Glomerular visceral epithelial cell (primary cell): ENCODE results near the gene WFS1.
A peak's percentile ranks its signal among the peaks of the same experiment; 100 is the strongest.

Source experiments
- DNase-seq: peaks from one replicate; pipeline ENCODE4 v3.0.0-alpha.2; 2016; ENCODE audit errors: extremely low spot score

WFS1 gene

DNA sequence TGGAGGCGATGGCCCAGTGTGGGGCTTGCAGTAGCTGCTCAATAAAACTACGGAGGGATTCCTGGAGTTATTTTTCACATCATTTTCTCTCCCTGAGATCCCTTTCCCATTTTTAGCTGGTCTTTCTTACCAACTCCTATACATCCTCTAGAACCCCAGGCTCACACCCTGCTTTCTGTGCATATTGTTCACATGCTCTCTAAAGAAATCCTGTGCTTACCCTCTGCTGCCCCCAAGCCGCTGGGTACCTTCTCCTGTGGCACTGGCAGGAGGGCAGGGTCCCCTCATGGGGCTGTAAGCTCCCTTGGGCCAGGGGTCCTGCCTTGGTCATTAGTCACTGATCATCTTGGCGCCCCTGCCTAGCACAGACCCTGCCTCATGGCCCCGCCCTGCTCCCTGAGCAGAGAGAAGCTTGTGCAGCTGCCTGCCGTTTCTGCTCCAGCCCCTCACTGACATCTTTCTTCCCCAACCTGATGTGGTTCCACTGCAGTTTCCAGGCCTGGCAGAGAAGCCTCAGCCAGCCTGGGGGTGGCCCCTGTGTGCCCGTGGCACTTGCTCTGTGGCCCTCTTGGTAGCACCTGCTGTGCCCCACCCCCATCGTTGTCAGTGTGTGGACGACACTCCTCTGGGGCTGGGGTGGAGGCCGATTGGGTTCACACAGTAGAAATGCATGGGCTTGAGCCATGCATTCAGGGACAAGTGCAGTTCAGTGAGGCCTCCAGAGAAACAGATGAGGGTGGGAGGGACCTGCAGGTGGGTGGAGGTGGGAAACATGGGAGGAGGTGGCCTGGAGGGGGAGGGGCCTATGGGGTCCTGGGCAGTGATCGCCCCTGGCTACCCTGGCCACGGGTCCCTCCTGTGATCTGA is 69.5 kb downstream of the WFS1 start:
- no peak for DNase-seq

DNA sequence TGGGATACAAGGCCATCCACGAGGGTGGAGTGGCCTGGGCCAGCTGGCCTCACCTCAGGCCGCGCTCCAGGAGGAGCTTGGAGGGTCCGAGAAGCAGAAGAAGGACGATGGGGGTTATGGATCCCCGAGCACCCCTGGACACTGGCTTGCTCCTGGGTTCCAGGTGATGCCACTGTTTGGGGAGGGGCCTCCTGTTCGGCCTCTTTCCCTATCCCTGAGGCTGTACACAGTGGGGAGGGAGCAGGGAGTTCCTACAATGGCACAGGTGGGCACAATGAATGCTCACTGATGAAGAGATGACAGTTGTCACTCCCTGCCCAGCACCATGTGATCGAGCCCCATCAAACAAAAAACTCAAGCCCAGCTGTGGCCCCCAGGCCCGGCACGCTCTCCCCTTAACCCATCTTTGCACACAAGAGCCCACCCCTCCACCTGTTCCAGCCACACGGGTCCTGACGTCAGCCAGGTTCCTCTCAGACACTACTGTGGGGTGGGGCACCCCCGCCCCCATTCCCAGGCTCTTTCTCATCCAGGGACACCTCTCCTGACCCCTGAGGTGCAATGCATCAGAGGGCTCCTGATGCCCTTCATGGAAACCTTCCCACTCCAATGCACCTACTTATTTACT is 70.3 kb downstream of the WFS1 start:
- no peak for DNase-seq

DNA sequence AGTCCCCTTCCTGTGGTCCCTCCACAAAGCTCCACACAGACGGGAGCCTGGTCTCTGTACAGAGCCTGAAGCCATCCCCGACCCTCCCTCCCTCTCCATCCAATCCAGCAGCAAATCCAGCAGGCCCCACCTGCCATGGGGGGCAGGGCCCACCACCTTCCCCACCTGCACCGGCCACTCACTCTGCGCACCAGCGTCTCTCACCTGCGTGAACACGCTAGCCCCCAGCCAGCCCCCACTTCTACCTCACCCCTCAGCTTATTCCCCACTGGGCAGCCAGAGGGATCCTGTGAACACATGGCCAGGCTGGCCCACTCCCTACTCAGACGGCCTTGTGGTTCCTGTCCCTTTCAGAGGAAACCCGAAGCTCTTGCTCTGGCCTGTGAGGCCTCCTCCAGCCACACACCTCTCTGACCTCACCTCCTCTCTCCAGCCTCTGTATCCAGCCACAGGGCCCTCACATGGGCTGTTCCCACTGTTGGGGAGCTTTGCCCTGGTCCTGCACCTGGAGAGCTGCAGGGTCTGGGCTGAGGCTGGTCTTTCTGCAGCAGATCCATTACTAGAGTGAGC is 70.9 kb downstream of the WFS1 start:
- no peak for DNase-seq

DNA sequence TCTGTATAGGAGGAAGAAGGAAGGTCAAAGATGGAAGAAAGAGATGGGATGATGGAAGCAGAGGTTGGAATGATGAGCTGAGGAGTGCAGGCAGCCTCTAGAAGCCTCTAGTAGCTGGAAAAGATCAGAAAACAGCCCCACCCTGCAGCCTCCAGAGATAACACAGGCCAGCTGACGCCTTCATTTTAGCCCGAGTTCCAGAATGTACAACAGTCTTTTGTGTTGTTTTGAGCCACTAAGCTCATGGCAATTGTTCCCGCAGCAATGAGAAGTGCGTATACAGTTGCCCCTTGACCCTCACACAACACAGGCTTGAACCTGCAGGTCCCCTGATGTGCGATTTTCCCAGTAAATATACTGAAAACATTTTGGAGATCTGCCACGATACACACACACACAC is 72.0 kb downstream of the WFS1 start:
- DNase-seq, result no peak

DNA sequence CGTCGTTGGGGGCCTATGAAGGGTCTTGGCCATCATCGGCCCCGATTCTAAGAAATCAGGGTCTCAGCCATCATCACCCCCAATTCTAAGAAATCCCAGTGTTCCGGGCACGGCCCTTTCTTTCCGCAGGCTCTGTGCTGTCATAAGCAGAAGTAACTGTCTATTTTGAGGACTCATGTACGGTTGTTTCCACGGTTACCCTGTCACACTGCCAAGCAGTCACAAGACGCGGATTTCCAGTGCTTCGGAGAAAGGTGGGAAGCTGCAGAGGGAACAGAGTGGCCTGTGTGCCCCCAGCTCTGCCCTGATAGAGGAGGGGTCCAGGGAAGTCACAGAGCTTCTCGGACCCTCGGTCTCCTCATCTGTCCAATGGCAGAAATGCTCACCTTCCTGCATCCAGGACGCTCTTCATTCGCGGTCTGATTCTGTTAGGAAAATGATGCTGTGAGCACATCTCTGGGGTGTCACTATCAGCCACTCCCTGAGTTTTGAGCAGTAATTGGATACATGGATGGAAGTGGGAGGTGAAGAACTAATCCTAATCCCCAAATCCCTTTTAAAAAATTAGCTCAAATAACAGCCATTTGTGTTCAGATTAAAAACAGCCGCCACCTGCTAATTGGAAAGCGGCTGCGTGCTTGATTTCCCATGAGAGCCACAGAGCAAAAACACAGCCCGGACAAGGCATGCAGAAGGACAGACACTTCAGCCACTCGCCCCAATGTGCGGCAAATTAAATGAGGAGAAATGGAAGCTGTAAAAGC is 73.1 kb downstream of the WFS1 start:
- DNase-seq, result no peak

DNA sequence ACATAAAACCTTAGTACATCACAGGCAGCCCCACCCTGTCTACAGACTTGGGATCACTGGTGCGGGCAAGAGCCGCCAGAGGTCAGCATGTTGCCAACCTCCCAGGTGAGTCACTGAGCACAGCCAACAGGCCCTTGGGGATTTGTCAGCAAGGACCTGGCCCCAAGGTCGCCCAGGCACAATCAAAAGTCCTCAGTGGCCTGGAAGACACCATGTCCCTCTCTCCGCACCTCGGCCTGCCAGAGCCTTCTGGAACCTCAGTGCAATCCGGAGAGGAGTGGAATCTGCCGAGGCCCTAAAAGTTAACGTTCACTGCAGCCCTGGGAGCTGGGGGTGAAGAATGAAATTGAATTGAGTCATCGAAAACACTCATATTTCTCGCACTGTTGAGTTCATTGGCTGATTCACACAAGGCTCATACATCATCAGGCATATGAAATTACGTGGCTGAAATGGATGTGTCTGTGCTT is 74.3 kb downstream of the WFS1 start:
- peak; percentile 71 for DNase-seq

DNA sequence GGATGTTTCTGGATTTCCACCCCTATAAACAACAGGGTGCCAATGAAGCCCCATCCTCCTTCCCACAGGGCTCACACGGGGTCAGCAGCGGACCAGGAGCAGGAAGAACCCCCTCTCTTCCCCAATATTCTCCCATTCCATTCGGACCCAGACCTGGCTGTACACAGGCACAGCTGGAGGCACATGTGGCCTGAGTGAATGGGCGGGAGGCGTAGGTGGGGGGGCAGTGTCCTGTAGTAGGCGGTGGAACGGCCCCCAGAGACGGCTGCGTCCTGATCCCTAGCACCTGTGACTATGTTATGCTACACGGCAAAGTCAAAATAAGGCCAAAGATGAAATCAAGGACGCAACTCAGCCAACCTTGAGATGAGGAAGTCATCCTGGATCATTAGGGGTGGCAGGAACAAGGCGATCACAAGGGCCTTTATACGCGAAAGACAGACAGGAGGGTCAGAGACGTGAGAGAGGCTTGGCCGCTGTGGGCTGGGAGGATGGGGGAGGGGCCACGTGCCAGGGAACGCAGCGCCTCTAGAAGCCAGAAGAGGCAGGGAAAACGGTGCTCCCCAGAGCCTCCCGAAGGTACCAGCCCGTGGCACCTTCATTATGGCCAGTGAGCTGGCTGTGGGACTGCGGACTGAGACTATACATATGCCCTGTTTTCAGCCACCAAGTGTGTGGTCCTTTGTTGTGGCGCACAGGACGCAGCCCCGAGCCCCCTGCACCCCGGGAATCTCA is 75.6 kb downstream of the WFS1 start:
- DNase-seq, result no peak

DNA sequence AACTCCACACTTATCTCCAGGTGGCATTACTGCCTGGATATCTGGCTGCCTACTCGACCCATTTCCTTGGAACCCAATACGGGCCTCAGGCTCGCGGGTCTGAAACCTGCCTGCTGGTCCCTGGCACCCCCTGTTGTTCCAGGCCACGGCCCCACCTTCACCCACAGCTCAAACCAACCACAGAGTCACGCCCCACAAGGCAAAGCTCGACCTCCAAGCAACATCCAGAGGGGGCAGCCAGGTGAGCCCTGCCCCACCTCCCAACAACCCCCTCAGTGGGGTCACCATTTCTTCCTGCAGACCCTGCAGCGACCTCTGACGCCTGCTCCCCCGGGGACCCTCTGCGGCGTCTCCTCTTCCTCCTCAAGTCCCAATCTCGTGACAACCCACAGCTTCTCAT is 76.2 kb downstream of the WFS1 start:
- no peak for DNase-seq

DNA sequence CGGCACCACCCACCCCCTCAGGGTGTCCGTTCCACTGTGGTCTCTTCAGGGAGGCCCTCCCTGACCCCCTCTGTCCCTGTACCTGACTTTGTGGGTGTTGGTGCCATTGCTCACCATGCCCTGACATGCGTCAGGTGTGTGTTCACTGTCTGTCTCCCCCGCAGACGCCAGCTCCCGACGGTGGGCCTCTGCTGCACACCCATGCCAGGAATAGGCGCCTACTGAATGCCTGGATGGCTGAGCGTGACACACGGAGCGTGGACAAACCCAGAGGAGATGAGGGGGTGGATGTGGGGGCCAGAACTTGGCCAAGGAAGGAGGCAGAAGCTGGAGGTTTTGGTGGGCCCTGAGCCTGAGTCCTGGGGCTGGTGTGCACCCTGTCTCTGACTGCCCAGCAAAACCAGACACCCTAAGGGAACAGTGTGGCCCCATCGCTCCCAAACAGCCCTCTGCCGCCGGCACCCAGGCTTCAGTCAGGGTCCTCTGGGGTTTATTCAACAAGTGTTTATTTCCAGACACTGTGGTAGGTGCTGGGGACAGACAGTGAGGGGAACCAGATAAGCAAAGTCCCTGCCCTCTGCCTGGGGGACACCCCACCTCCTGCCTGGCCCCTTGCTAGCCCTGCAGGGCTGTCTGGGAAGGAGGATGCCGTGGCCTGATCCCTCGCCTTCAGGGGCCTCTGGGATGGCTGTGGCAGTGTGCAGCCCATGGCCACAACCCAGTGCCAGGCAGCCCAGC is 76.9 kb downstream of the WFS1 start:
- DNase-seq, result no peak

DNA sequence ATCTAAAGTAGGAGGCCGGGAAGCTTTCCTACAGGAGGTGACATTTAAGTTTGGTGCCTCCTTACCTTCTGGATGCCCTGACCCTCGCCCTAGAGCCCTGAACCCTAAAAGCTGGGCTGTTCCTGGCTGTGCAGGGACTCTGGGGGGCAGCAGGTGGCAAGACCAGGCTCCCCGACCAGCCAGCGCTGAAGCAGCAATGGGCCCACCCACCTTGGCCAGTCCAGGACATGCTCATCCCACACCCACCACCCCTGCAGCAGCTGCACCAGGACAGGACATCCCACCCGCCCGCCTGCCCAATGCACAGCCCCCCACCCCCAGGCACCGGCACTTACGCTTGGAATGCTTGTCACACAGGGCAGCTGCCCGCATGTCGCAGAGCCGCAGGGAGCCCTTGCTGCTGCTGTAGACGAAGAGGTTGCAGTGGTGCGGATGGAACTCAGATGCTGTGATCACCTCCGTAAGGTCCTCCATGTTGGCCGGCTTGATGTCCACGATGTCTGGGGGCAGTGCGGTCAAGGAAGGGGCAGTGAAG is 77.9 kb downstream of the WFS1 start:
- DNase-seq, result no peak

DNA sequence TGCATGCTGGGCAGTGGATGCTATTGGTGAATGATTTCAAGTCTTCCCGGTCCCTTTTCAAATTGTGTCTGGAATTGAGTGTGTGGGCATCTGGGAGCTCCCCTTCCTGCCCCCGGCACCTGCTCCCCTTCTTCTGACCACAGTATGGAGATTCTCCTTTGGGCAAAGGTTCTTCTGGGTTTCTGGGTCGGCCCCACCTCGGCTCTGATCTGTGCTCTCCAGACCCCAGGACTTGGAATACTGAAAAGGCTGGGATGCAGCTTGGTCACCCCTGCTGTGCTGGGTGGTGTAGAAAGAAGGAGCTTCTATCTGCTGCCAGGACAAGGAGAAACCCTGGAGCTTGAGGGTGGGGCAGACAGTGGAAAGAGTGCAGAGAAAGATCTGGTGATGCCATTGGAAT is 78.8 kb downstream of the WFS1 start:
- DNase-seq, result no peak

DNA sequence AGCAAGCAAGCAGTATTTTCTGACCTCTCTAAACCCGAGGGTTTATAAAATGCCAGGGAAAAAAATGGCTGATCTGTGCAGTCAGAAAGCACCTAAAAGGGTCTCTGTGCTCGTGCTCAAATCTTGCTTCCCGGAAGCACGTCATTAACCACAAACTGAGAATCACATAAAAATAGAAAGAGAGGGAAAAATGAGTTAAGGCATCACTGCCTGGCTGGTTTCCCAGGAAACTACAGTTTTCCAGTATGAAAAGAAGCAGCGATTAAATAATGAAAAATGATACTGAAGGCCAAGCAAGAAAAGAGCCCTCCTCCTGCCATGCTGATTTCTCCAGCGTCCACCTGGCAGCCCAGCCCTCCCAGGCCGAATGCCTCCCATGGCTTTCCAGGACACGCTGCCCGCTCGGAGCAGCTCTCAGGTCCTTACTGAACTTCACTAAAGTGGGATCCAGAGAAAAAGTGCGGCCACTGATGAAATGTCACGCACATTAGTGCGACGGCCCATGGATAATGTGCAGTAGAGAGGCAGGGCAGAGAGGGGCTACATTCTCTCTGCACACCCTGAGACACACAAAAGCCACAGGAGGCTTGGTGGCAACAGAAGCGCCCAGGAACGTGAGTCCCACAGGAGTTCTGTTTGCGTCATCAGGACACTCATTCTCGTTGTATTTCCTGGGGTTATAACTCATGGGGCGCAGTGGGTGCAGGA is 80.4 kb downstream of the WFS1 start:
- DNase-seq, result no peak

DNA sequence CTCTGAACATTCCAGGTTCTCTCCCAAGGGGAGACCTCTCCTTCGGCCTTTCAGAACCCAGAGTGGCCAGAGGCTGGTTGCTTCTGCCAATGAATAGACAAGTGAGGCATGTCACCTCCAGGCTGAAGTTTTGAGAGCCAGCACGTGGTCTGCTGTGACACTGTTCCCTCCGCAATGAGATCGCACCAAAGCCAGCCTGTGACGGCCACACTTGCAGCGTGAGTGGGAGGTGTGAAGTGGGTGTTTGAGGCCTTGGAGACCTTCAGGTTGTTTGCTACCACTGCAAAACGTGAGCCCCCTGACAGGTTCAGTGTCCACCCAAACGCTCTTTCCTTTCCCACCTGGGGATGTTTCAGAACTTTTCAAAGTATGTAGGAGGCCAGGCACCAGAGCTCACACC is 81.0 kb downstream of the WFS1 start:
- no peak for DNase-seq

DNA sequence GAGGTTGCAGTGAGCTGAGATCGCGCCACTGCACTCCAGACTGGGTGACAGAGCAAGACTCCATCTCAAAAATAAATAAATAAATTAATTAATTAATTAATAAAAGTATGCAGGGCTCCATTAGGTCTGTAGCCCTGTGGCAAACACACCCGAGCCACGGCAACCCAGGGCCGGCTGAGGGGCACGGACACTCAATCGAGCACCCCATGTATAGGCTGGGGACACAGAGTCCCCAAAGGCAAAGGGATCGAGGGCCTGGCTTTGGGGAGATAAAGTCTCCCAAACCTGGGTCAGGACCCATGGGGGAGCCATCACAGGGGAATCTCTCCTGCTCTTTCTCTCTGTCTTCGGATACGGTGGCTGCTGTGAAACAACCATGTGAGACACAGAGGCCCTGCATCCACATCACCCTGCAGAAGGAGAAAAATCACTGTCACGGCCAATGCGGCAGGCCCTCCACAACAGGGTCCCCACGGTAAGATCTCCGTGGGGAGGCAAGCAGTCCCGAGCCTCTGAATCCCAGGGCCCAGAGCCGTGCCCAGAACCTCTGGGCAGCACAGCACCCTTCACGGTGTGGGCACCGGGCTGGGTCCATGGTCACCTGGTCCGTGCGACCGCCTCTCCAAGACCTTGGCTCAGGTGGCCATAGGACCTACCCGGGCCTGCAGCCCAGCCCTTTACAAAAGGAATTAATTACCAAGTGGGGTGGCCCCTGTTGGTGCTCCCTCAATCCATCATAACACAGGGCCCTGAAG is 81.8 kb downstream of the WFS1 start:
- no peak for DNase-seq

DNA sequence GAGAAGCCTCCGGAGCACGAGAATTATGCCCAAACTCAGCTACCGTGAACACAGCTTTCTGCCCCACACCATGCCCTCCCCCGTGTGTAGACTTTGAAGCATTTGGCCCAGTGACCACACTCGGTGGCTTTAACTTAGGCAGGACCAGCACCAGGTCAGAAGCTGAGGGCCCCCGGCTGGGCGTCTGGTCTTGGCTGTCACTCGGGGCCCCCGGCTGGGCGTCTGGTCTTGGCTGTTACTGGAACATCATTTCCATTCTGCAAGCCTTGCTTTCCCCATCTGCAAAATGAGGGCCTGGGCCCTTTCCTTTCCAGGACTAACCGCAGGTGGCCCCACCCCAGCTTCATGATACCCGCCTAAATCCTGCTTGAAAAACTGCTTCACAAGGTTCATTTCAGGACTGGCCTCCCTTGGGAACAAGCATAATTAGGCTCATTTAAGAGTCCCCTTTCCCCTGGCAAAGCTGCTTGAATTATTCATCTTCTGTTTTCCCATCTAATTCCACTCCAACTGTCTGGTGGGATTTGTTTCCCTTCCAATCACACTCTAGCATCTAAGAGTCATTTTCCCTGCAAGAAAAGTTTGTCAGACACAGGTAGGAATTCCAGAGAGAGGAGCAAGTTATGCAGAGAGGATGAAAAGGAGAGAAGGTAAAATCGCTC is 82.5 kb downstream of the WFS1 start:
- no peak for DNase-seq
